A549 (cell line): ENCODE results near the gene S100A7A. TPM values are rescaled to one million over a fixed set of nuclear protein-coding genes. Genes with fewer than 3 reads are reported as not detected.

Experiments
- ATAC-seq, 2 experiments: fragments of 200-7000 bp in 1 of 2; fragments of >200 bp in 1 of 2; cut with Nextera tagmentation in 1 of 2; cut with Tn5 transposase in 1 of 2; 3 replicates each; pipeline versions ENCODE4 v1.8.0 to v1.9.1; 2018 to 2020; ENCODE audit warnings: mild to moderate bottlenecking in 1 of 2, moderate library complexity in 1 of 2
- CTCF ChIA-PET: fragments of 300-600 bp; sonication (Branson Sonifier 250); formaldehyde crosslinking; extraction: SDS; loops from one replicate; lab custom pipeline; 2021; ENCODE audit warnings: antibody characterized with exemption, inconsistent platforms; lab: Yijun Ruan, JAX
- POLR2A ChIA-PET: fragments of 350-600 bp; formaldehyde crosslinking; extraction: SDS; loops from one replicate; lab custom pipeline; 2021; ENCODE audit warnings: antibody characterized with exemption, inconsistent platforms; lab: Yijun Ruan, JAX
- DNase-seq, 2 experiments: peaks; one replicate each; pipeline versions ENCODE4 v3.0.0 to v3.0.0-alpha.2; 2011 to 2016; ENCODE audit warnings: low read depth in 1 of 2, low spot score in 1 of 2
- FAIRE-seq: peaks from 2 replicates; lab custom pipeline; 2011; peaks lifted over from hg19 to GRCh38; lab: Jason Lieb, UNC
- H3K27ac ChIP-seq, 2 experiments: fragments of >200 bp; sonication (Bioruptor Twin); formaldehyde crosslinking; 3 replicates each; pipeline ENCODE4 v1.5.1; 2016 to 2017
- H3K4me1 ChIP-seq: fragments of >200 bp; sonication (Bioruptor Twin); formaldehyde crosslinking; 3 replicates; pipeline ENCODE4 v1.6.1; 2016
- H3K4me2 ChIP-seq: fragments of >200 bp; sonication (Bioruptor Twin); formaldehyde crosslinking; 3 replicates; pipeline ENCODE4 v1.6.1; 2016
- H3K4me3 ChIP-seq: fragments of >200 bp; sonication (Bioruptor Twin); formaldehyde crosslinking; 3 replicates; pipeline ENCODE4 v1.5.1; 2016
- H3K9me3 ChIP-seq: fragments of >200 bp; sonication (Bioruptor Twin); formaldehyde crosslinking; 3 replicates; pipeline ENCODE4 v1.6.1; 2016
- ATOH8 ChIP-seq: fragments of 250-450 bp; sonication (Bioruptor Pico); IDR thresholded peaks from 2 replicates; pipeline ENCODE4 v1.5.0; 2020; ENCODE audit warnings: low read depth, mild to moderate bottlenecking, moderate library complexity
- CBX8 ChIP-seq: fragments of 200-600 bp; sonication (generic); IDR thresholded peaks from 2 replicates; pipeline ENCODE4 v1.6.1; 2016
- CEBPB ChIP-seq, 2 experiments: fragments of >200 bp in 1 of 2; sonication (Bioruptor Twin) in 1 of 2; formaldehyde crosslinking in 1 of 2; IDR thresholded peaks; 2 replicates each; pipeline ENCODE4 v1.6.1; 2012 to 2016
- CHD2 ChIP-seq: fragments of 150-350 bp; IDR thresholded peaks from 2 replicates; pipeline ENCODE4 v1.6.1; 2014; ENCODE audit warnings: low read length; ENCODE audit not compliant: partially characterized antibody
- CHD4 ChIP-seq: fragments of 200-600 bp; sonication (generic); IDR thresholded peaks from 2 replicates; pipeline ENCODE4 v1.6.1; 2016; ENCODE audit warnings: antibody characterized with exemption, mild to moderate bottlenecking, borderline replicate concordance
- E2F6 ChIP-seq: IDR thresholded peaks from 2 replicates; pipeline ENCODE4 v1.6.1; 2012; ENCODE audit warnings: low read depth, borderline replicate concordance
- EHF ChIP-seq: fragments of 250-450 bp; sonication (Bioruptor Pico); IDR thresholded peaks from 2 replicates; pipeline ENCODE4 v1.5.0; 2020; ENCODE audit warnings: mild to moderate bottlenecking
- EHMT2 ChIP-seq: fragments of 200-600 bp; sonication (generic); IDR thresholded peaks from 2 replicates; pipeline ENCODE4 v1.6.1; 2016; ENCODE audit warnings: antibody characterized with exemption, low read depth, mild to moderate bottlenecking, moderate library complexity
- GATA3 ChIP-seq: IDR thresholded peaks from 2 replicates; pipeline ENCODE4 v1.6.1; 2012; ENCODE audit warnings: borderline replicate concordance
- HMGXB4 ChIP-seq: fragments of 250-450 bp; sonication (Bioruptor Pico); IDR thresholded peaks from 2 replicates; pipeline ENCODE4 v1.5.0; 2021; ENCODE audit warnings: mild to moderate bottlenecking, moderate library complexity, borderline replicate concordance
- HOXA7 ChIP-seq: fragments of 250-450 bp; sonication (Bioruptor Pico); IDR thresholded peaks from 2 replicates; pipeline ENCODE4 v1.5.0; 2020; ENCODE audit warnings: mild to moderate bottlenecking, moderate library complexity
- JUNB ChIP-seq: fragments of >200 bp; sonication (Bioruptor Twin); formaldehyde crosslinking; IDR thresholded peaks from 2 replicates; pipeline ENCODE4 v1.6.1; 2016
- MAZ ChIP-seq: fragments of 150-350 bp; IDR thresholded peaks from 2 replicates; pipeline ENCODE4 v1.6.1; 2014; ENCODE audit warnings: antibody characterized with exemption, low read depth, low read length, borderline replicate concordance
- NFE2L2 ChIP-seq: fragments of 150-350 bp; conservative IDR thresholded peaks from 2 replicates; pipeline ENCODE4 v1.6.1; 2014; ENCODE audit warnings: low read length
- RCOR1 ChIP-seq: fragments of 150-350 bp; IDR thresholded peaks from 2 replicates; pipeline ENCODE4 v1.6.1; 2014; ENCODE audit warnings: antibody characterized with exemption, low read length, low read depth
- RFX5 ChIP-seq: fragments of 450-650 bp; IDR thresholded peaks from 2 replicates; pipeline ENCODE4 v1.7.1; 2014; ENCODE audit warnings: antibody characterized with exemption, mild to moderate bottlenecking, moderate library complexity
- RNF2 ChIP-seq: fragments of 200-600 bp; sonication (generic); IDR thresholded peaks from 2 replicates; pipeline ENCODE4 v1.6.1; 2016; ENCODE audit warnings: low read depth, mild to moderate bottlenecking, antibody characterized with exemption, moderate library complexity, borderline replicate concordance
- TFCP2L1 ChIP-seq: fragments of 250-450 bp; sonication (Bioruptor Pico); IDR thresholded peaks from 2 replicates; pipeline ENCODE4 v1.5.0; 2021; ENCODE audit warnings: mild to moderate bottlenecking
- polyA plus RNA-seq, 4 experiments: library from polyadenylated mRNA; depleted of rRNA in 3 of 4; stranded (reverse); fragments of >200 nt; fragmentation: RNase III in 1 of 4; extraction: RNeasy Plus Mini Kit Qiagen cat#74134 plus additional on column Dnase treatment in 1 of 4; gene quantifications; 2 replicates in 3 of 4; 3 replicates in 1 of 4; pipeline ENCODE4 v1.2.3, GENCODE V29; 2011 to 2017
- small RNA-seq, 6 experiments: library from RNA; depleted of rRNA; stranded (forward); fragments of <200 nt; gene quantifications; one replicate each; pipeline ENCODE3, GENCODE V24; 2012

S100A7A gene
- polyA plus RNA-seq, 2 of the 4 experiments (the other 2 are of a cell fraction): not detected

GRCh38 chr1:153470707-153471106 lies 54.4 kb downstream of the S100A7A start:
- H3K4me3 ChIP-seq: no peak overlapping the region
- peaks cover 9% of the 10 kb centered on the region for H3K4me1 ChIP-seq
- ChIA-PET CTCF (interaction anchor here (1.3 to 13.0 kb wide), 4 partner anchors 14 to 119 kb away, joined by 3 to 128 read pairs (median 23); no protein-coding TSS in a partner anchor), POLR2A (no interaction called here)
- ATAC-seq (no peak), FAIRE-seq (no peak), DNase-seq (no peak)
- TF ChIP-seq HOXA7 (CRISPR knock-in tag) (no peak), CHD4 (no peak), CEBPB (IDR thresholded peaks at IDR 0.05) (no peak), RCOR1 (no peak), HMGXB4 (CRISPR knock-in tag) (no peak), RNF2 (no peak), MAZ (no peak), CBX8 (no peak), E2F6 (no peak), EHMT2 (no peak), EHF (CRISPR knock-in tag) (no peak), TFCP2L1 (no peak), CHD2 (no peak), RFX5 (no peak), NFE2L2 (no peak), GATA3 (no peak), ATOH8 (no peak), JUNB (no peak)
- peaks cover 2% of the 10 kb centered on the region; the same call in 1 of the 3 replicates for H3K9me3 ChIP-seq
- H3K4me2 ChIP-seq: no peak overlapping the region
- H3K27ac ChIP-seq: no peak overlapping the region

Small RNAs within 50 kb of the gene (small RNA-seq; reads per million reads assigned to genes)
- 0 reads per million in 6 experiments for gene S100A15A

Other genes with a start within 250 kb of the S100A7A start
- not detected in 2 replicates for gene LELP1, start 213.1 kb upstream of the S100A7A start, polyA plus RNA-seq (2011; rRNA removed)
- not detected in 3 replicates for gene LELP1, start 213.1 kb upstream of the S100A7A start, polyA plus RNA-seq (2017; fragmentation: RNase III; extraction: RNeasy Plus Mini Kit Qiagen cat#74134 plus additional on column Dnase treatment)
- not detected in 2 replicates for gene PRR9, start 198.9 kb upstream of the S100A7A start, polyA plus RNA-seq (2011; rRNA removed)
- not detected in 3 replicates for gene PRR9, start 198.9 kb upstream of the S100A7A start, polyA plus RNA-seq (2017; fragmentation: RNase III; extraction: RNeasy Plus Mini Kit Qiagen cat#74134 plus additional on column Dnase treatment)
- gene LORICRIN, start 156.8 kb upstream of the S100A7A start, polyA plus RNA-seq (2011; rRNA removed): not detected in 2 replicates
- not detected in 3 replicates for gene LORICRIN, start 156.8 kb upstream of the S100A7A start, polyA plus RNA-seq (2017; fragmentation: RNase III; extraction: RNeasy Plus Mini Kit Qiagen cat#74134 plus additional on column Dnase treatment)
- not detected in 2 replicates for gene PGLYRP3, start 103.6 kb upstream of the S100A7A start, polyA plus RNA-seq (2011; rRNA removed)
- gene PGLYRP3, start 103.6 kb upstream of the S100A7A start, polyA plus RNA-seq (2017; fragmentation: RNase III; extraction: RNeasy Plus Mini Kit Qiagen cat#74134 plus additional on column Dnase treatment): not detected in 3 replicates
- not detected in 2 replicates for gene PGLYRP4, start 67.7 kb upstream of the S100A7A start, polyA plus RNA-seq (2011; rRNA removed)
- gene PGLYRP4, start 67.7 kb upstream of the S100A7A start, polyA plus RNA-seq (2017; fragmentation: RNase III; extraction: RNeasy Plus Mini Kit Qiagen cat#74134 plus additional on column Dnase treatment): not detected in 3 replicates
- 0.86 and 0.90 TPM in 2 replicates for gene S100A9, start 58.7 kb upstream of the S100A7A start, polyA plus RNA-seq (2011; rRNA removed)
- 1.7 to 4.6 TPM (median 3.1 TPM) in 3 replicates for gene S100A9, start 58.7 kb upstream of the S100A7A start, polyA plus RNA-seq (2017; fragmentation: RNase III; extraction: RNeasy Plus Mini Kit Qiagen cat#74134 plus additional on column Dnase treatment)
- gene S100A12, start 40.9 kb upstream of the S100A7A start, polyA plus RNA-seq (2011; rRNA removed): not detected in 2 replicates
- not detected in 3 replicates for gene S100A12, start 40.9 kb upstream of the S100A7A start, polyA plus RNA-seq (2017; fragmentation: RNase III; extraction: RNeasy Plus Mini Kit Qiagen cat#74134 plus additional on column Dnase treatment)
- gene S100A8, start 25.4 kb upstream of the S100A7A start, polyA plus RNA-seq (2011; rRNA removed): not detected in 2 replicates
- gene S100A8, start 25.4 kb upstream of the S100A7A start, polyA plus RNA-seq (2017; fragmentation: RNase III; extraction: RNeasy Plus Mini Kit Qiagen cat#74134 plus additional on column Dnase treatment): not detected in 3 replicates
- gene S100A7, start 44.1 kb downstream of the S100A7A start, polyA plus RNA-seq (2011; rRNA removed): not detected in 2 replicates
- gene S100A7, start 44.1 kb downstream of the S100A7A start, polyA plus RNA-seq (2017; fragmentation: RNase III; extraction: RNeasy Plus Mini Kit Qiagen cat#74134 plus additional on column Dnase treatment): not detected in 3 replicates
- 898 and 1,226 TPM in 2 replicates for gene S100A6, start 119.5 kb downstream of the S100A7A start, polyA plus RNA-seq (2011; rRNA removed)
- 2,810 to 4,567 TPM (median 3,552 TPM) in 3 replicates for gene S100A6, start 119.5 kb downstream of the S100A7A start, polyA plus RNA-seq (2017; fragmentation: RNase III; extraction: RNeasy Plus Mini Kit Qiagen cat#74134 plus additional on column Dnase treatment)
- gene S100A5, start 124.4 kb downstream of the S100A7A start, polyA plus RNA-seq (2011; rRNA removed): 0.48 and 0.68 TPM in 2 replicates
- 0.17 to 0.57 TPM (median 0.45 TPM) in 3 replicates for gene S100A5, start 124.4 kb downstream of the S100A7A start, polyA plus RNA-seq (2017; fragmentation: RNase III; extraction: RNeasy Plus Mini Kit Qiagen cat#74134 plus additional on column Dnase treatment)
- gene S100A4, start 129.3 kb downstream of the S100A7A start, polyA plus RNA-seq (2011; rRNA removed): 590 and 814 TPM in 2 replicates
- 2,180 to 3,189 TPM (median 2,584 TPM) in 3 replicates for gene S100A4, start 129.3 kb downstream of the S100A7A start, polyA plus RNA-seq (2017; fragmentation: RNase III; extraction: RNeasy Plus Mini Kit Qiagen cat#74134 plus additional on column Dnase treatment)
- 25.0 and 25.4 TPM in 2 replicates for gene S100A3, start 132.7 kb downstream of the S100A7A start, polyA plus RNA-seq (2011; rRNA removed)
- gene S100A3, start 132.7 kb downstream of the S100A7A start, polyA plus RNA-seq (2017; fragmentation: RNase III; extraction: RNeasy Plus Mini Kit Qiagen cat#74134 plus additional on column Dnase treatment): 71.1 to 88.9 TPM (median 74.0 TPM) in 3 replicates
- gene S100A2, start 149.3 kb downstream of the S100A7A start, polyA plus RNA-seq (2011; rRNA removed): 5.1 and 6.0 TPM in 2 replicates
- 13.4 to 19.5 TPM (median 15.9 TPM) in 3 replicates for gene S100A2, start 149.3 kb downstream of the S100A7A start, polyA plus RNA-seq (2017; fragmentation: RNase III; extraction: RNeasy Plus Mini Kit Qiagen cat#74134 plus additional on column Dnase treatment)
- gene S100A16, start 196.6 kb downstream of the S100A7A start, polyA plus RNA-seq (2011; rRNA removed): 270 and 294 TPM in 2 replicates
- gene S100A16, start 196.6 kb downstream of the S100A7A start, polyA plus RNA-seq (2017; fragmentation: RNase III; extraction: RNeasy Plus Mini Kit Qiagen cat#74134 plus additional on column Dnase treatment): 259 to 298 TPM (median 290 TPM) in 3 replicates
- gene S100A14, start 199.8 kb downstream of the S100A7A start, polyA plus RNA-seq (2011; rRNA removed): 0.21 and 0.65 TPM in 2 replicates
- 0.16 to 0.21 TPM (median 0.21 TPM) in 3 replicates for gene S100A14, start 199.8 kb downstream of the S100A7A start, polyA plus RNA-seq (2017; fragmentation: RNase III; extraction: RNeasy Plus Mini Kit Qiagen cat#74134 plus additional on column Dnase treatment)
- 98.9 and 113 TPM in 2 replicates for gene S100A13, start 211.0 kb downstream of the S100A7A start, polyA plus RNA-seq (2011; rRNA removed)
- 107 to 146 TPM (median 129 TPM) in 3 replicates for gene S100A13, start 211.0 kb downstream of the S100A7A start, polyA plus RNA-seq (2017; fragmentation: RNase III; extraction: RNeasy Plus Mini Kit Qiagen cat#74134 plus additional on column Dnase treatment)
- gene S100A1, start 211.9 kb downstream of the S100A7A start, polyA plus RNA-seq (2011; rRNA removed): 0.52 and 0.59 TPM in 2 replicates
- 0.67 to 0.97 TPM (median 0.88 TPM) in 3 replicates for gene S100A1, start 211.9 kb downstream of the S100A7A start, polyA plus RNA-seq (2017; fragmentation: RNase III; extraction: RNeasy Plus Mini Kit Qiagen cat#74134 plus additional on column Dnase treatment)
- 81.6 and 98.1 TPM in 2 replicates for gene CHTOP, start 217.5 kb downstream of the S100A7A start, polyA plus RNA-seq (2011; rRNA removed)
- gene CHTOP, start 217.5 kb downstream of the S100A7A start, polyA plus RNA-seq (2017; fragmentation: RNase III; extraction: RNeasy Plus Mini Kit Qiagen cat#74134 plus additional on column Dnase treatment): 76.1 to 87.8 TPM (median 79.2 TPM) in 3 replicates
- 70.1 and 71.4 TPM in 2 replicates for gene SNAPIN, start 242.2 kb downstream of the S100A7A start, polyA plus RNA-seq (2011; rRNA removed)
- 46.6 to 52.6 TPM (median 50.5 TPM) in 3 replicates for gene SNAPIN, start 242.2 kb downstream of the S100A7A start, polyA plus RNA-seq (2017; fragmentation: RNase III; extraction: RNeasy Plus Mini Kit Qiagen cat#74134 plus additional on column Dnase treatment)